IgD-negative memory B cell (primary cell): ENCODE results near the gene DIAPH3. TPM values are rescaled to one million over a fixed set of nuclear protein-coding genes. Genes with fewer than 3 reads are reported as not detected.

Source experiments
- H3K27ac Mint-ChIP-seq, 3 donors: one replicate each; pipeline ENCODE4 v1.8.0; 2020 to 2022; ENCODE audit warnings: mild to moderate bottlenecking in 3 of 3, mixed read lengths in 3 of 3, moderate library complexity in 1 of 3
- H3K27me3 Mint-ChIP-seq: one replicate; pipeline ENCODE4 v1.8.0; 2021; ENCODE audit warnings: mixed read lengths
- H3K36me3 Mint-ChIP-seq: one replicate; pipeline ENCODE4 v1.8.0; 2020; ENCODE audit warnings: mild to moderate bottlenecking, mixed read lengths
- H3K4me1 Mint-ChIP-seq, 3 donors: one replicate each; pipeline ENCODE4 v1.8.0; 2020 to 2022; ENCODE audit warnings: mixed read lengths in 3 of 3, mild to moderate bottlenecking in 1 of 3
- H3K4me3 Mint-ChIP-seq, 4 donors: one replicate each; pipeline ENCODE4 v1.8.0; 2020 to 2022; ENCODE audit warnings: mild to moderate bottlenecking in 4 of 4, mixed read lengths in 4 of 4, moderate library complexity in 3 of 4
- H3K9me3 Mint-ChIP-seq, 3 donors: one replicate each; pipeline ENCODE4 v1.8.0; 2020 to 2021; ENCODE audit warnings: mixed read lengths in 3 of 3, mild to moderate bottlenecking in 1 of 3
- polyA plus RNA-seq: library from polyadenylated mRNA; unstranded; fragments of 300-500 nt; fragmentation: Illumina TruSeq; gene quantifications from one replicate; pipeline ENCODE4 v1.2.3, GENCODE V29; 2021

The DIAPH3 gene
- polyA plus RNA-seq, 1 donor from 2014 or later = not detected

DNA sequence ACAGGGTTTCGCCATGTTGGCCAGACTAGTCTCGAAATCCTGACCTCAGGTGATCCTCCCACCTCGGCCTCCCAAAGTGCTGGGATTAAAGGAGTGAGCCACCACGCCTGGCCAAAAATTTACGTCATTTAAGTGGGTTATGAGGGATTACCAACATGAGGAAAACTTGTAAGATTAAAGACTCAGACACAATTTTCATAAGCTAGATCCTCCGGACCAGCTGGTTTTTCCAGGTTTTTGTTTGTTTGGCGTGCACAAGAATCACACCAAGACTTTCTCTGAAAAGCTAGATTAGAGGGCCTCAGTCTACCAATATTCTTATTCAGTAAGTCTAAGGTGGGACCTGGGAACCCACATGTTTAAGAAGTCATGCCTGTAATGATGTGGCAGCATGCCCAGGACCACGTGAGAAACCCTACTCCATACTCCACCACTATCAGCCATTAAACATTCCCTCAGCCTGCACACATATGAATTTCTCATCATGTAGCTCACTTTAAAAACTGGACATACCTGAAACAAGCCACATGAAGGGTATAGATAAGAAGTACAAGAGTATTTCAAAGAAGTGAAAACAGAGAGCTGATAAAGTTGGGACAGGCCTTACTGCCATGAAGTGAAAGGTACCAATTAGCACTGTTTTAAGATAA lies 25.7 kb downstream of the DIAPH3 start:
- Mint-ChIP-seq H3K36me3 (no peaks in the 10 kb centered on the region), H3K4me3 (no peak overlapping the region), H3K9me3 (no peaks in the 10 kb centered on the region), H3K4me1 (no peaks in the 10 kb centered on the region), H3K27me3 (no peaks in the 10 kb centered on the region), H3K27ac (no peak overlapping the region)

DNA sequence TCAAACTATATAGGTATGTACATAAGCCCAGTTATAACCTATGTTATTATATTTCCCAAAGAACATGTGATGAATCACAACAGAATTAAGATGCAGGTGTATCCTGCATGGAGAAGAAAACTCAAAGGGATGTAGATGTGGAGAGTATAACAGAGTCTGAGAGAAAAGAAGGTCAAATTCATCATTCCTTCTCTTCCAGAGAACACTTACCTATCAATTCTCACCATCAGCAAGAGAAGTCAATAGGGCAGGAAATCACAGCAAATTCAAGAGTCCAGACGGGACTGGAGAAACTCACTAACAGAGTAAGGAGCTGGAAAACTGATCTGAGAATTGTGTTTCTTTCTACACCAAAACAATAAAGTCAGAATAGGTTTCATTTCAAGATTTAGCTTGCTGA lies 28.4 kb downstream of the DIAPH3 start:
- no peaks in the 10 kb centered on the region for H3K9me3 Mint-ChIP-seq
- H3K27me3 Mint-ChIP-seq = no peaks in the 10 kb centered on the region
- no peaks in the 10 kb centered on the region for H3K4me1 Mint-ChIP-seq
- no peak overlapping the region for H3K27ac Mint-ChIP-seq
- no peak overlapping the region for H3K4me3 Mint-ChIP-seq
- H3K36me3 Mint-ChIP-seq = no peaks in the 10 kb centered on the region

DNA sequence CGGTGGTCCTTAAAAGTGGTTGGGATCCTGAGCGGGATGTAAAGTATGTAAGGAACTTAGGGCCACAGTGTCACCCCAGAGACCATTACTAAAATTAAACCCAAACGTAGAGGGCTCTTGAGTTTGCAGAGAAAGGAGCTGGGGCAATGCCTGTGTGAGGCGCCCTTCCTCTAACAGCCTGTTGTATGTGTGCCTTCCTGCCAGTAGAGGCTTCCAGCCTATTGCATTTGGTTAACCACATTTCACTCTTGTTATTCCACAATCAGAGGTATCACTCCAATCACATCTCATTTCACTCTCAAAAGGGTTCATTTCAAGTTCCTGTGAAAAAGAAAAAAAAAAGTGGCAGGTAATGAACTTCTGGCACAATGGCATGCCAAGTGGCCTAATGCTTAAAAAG lies 29.4 kb downstream of the DIAPH3 start:
- H3K9me3 Mint-ChIP-seq = no peaks in the 10 kb centered on the region
- peaks cover 2% of the 10 kb centered on the region for H3K36me3 Mint-ChIP-seq
- H3K4me3 Mint-ChIP-seq = no peak overlapping the region
- H3K4me1 Mint-ChIP-seq = no peaks in the 10 kb centered on the region
- no peak overlapping the region for H3K27ac Mint-ChIP-seq
- H3K27me3 Mint-ChIP-seq = no peaks in the 10 kb centered on the region

DNA sequence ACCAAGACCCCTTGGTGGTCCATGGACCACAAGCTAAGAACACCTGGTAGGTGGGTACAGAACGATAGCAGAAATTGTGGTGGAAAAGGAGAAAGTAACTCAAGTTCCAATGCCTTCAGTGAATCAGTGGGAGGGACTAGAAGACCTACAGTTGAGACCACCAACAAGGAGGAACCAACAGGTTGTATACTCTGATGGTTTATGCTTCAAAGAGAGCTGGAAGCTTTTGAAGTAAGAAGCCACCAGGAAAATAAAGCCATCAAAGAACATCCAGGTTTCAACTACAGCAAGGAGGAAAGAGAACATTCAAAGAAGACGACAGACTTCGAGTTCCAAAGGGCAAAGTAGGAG lies 42.4 kb downstream of the DIAPH3 start:
- Mint-ChIP-seq H3K9me3 (peaks cover 0 to 6% (median 4%) of the 10 kb centered on the region in 3 donors), H3K36me3 (no peaks in the 10 kb centered on the region), H3K27me3 (no peaks in the 10 kb centered on the region), H3K27ac (no peak overlapping the region), H3K4me1 (no peaks in the 10 kb centered on the region), H3K4me3 (no peak overlapping the region)

DNA sequence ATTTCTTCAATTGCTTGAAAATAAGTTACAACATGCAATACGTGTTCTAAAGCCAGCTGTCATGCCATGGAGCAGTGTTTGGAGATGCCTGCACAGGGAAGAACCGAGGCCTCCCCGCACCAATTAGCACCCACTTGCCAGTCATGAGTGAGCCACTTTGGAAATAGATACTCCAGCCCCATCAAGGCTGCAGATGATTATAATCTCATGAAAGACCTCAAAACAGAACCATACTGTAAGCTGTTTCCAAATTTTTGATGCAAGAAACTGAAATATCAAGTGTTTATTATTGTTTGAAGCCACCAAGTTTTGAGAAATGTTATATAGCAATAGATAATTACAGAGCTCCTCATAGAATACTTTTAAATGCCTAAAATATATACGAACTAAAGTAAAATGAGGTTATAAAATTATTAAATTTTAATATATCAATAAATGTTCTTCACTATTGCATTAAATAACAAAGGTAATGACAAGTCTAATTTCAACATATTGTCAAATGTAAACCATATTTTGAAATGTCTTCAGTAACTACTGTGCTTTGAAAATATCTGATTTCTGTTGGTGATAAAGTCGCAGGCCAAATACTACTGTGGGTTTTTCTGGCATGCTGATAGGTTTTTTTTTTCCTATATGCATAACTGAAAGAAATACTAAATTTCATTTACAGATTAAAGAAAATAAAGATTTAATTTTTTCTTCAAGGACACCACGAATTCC lies 43.0 kb downstream of the DIAPH3 start:
- Mint-ChIP-seq H3K9me3 (peaks cover 0 to 2% (median under 1%) of the 10 kb centered on the region in 3 donors), H3K27ac (no peak overlapping the region), H3K36me3 (no peaks in the 10 kb centered on the region), H3K27me3 (no peaks in the 10 kb centered on the region), H3K4me3 (no peak overlapping the region), H3K4me1 (no peaks in the 10 kb centered on the region)

DNA sequence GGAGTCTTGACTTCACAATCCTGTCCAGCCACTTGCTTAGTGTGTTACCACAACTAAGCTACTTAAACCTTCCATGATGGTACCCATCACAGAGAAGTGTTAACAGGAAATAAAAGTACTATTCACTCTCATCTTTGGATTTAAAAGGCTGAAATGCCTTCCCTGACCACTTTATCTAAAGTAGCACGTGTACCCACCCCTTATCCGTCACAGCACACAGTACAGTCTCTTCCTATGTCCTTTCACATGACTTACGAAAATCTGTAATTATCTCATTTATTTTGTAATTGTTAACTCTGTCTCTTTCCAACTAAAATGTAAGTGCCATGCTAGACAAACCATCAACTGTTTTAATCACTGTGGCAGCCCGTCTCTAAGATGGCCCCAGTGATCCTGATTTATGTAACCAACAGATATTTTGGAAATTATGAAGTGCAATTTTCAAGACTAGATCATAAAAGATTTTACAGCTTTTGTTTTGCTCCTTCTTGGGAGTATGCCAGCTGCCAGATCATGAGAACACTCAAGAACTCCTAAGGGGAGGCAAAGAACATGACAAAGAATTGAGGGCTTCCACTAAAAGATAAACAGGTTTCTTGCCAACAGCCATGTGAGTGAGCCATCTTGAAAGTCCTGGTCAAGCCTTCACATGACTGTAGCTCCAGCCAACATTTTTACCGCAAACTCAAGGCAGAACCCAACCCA lies 44.9 kb downstream of the DIAPH3 start:
- Mint-ChIP-seq H3K36me3 (peaks cover 2% of the 10 kb centered on the region), H3K27ac (no peak overlapping the region), H3K4me1 (no peaks in the 10 kb centered on the region)

DNA sequence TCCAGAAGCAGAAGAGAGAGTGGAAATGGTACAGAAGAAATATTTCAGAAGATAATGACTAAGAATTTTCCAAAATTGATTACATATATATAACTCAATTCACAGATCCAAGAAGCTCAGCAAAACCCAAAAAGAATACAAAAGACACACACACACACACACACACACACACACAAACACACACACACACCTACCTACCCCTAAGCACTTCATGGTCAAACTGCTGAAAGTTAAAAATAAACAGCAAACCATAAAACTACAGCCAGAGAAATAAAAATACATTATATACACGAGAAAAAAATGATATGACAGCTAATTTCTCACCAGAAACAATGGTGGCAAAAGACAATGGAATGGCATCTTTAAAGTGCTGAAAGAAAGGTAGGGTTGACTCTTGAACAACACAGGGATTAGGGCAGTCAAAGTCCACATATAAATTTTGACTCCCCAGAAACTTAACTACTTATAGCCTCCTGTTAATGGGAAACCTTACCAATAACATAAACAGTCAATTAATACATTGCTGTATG lies 49.2 kb downstream of the DIAPH3 start:
- no peak overlapping the region for H3K27ac Mint-ChIP-seq
- no peak overlapping the region for H3K4me3 Mint-ChIP-seq
- H3K4me1 Mint-ChIP-seq = no peaks in the 10 kb centered on the region
- peaks cover 2% of the 10 kb centered on the region for H3K36me3 Mint-ChIP-seq
- no peaks in the 10 kb centered on the region for H3K27me3 Mint-ChIP-seq
- H3K9me3 Mint-ChIP-seq = peaks cover 2 to 8% (median 2%) of the 10 kb centered on the region in 3 donors

More for the DNA sequence above, 44.9 kb downstream of the DIAPH3 start:
- no peak overlapping the region for H3K4me3 Mint-ChIP-seq
- no peaks in the 10 kb centered on the region for H3K27me3 Mint-ChIP-seq
- peaks cover 0 to 8% (median 0%) of the 10 kb centered on the region in 3 donors for H3K9me3 Mint-ChIP-seq

DNA sequence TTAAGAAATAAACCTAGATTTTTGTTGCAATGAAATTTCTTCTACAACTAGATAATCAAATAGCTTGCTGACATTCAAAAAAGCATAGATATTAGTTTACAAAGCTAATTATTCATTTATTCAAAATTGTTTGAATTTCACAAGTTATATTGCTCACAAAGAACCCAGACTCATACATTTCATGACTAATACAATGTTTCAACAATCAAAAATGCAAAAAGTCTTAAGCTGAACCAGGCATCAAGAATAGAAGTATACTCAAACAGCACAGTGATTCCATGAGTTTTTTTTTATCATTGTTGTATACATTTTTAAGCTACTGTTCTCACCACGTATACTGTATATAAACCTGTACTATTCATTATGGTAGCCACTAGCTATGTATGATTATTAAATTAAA lies 51.0 kb downstream of the DIAPH3 start:
- no peaks in the 10 kb centered on the region for H3K27me3 Mint-ChIP-seq
- peaks cover 2% of the 10 kb centered on the region for H3K36me3 Mint-ChIP-seq
- peaks cover 2 to 8% (median 2%) of the 10 kb centered on the region in 3 donors for H3K9me3 Mint-ChIP-seq
- no peaks in the 10 kb centered on the region for H3K4me1 Mint-ChIP-seq
- no peak overlapping the region for H3K27ac Mint-ChIP-seq
- H3K4me3 Mint-ChIP-seq = no peak overlapping the region

DNA sequence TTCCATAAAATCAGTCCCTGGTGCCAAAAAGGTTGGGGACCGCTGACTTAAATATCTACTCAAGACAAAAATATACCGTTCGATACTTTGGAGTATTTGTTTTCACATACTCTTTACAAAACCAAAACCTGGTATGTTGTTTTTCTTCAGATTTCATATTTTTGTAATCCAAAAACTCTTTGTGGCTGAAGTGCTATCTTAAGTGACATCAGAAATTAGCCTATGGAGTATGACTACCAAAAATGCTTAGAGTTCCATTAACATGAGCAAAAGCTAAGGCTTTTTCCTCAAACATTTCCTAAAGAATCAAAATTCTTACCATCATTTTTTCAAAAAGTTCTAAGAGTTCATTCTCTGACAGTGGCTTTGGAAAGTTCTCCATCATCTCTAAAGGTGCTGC lies 52.0 kb downstream of the DIAPH3 start:
- Mint-ChIP-seq H3K4me1 (no peaks in the 10 kb centered on the region), H3K27ac (no peak overlapping the region), H3K9me3 (peaks cover 2 to 8% (median 2%) of the 10 kb centered on the region in 3 donors), H3K27me3 (no peaks in the 10 kb centered on the region), H3K36me3 (peaks cover 2% of the 10 kb centered on the region), H3K4me3 (no peak overlapping the region)

DNA sequence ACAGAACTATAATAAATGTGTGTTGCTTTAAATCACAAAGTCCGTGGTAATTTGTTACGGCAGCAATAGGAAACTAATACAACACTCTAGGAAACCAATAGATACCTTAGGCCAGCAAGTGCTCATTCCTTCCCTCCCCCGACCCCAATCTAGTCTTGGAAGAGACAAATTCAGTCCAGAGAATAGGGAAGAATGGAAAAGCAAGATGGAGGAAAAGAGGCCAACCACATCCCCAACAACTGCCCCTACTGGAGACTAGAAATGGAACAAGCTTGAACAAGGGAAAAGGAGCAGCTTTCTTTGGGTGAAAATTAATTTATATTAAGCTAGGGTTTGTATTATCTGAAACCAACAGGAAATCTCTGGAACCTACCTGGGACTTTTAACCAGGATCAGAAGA lies 54.4 kb downstream of the DIAPH3 start:
- H3K9me3 Mint-ChIP-seq = peaks cover 2 to 4% (median 2%) of the 10 kb centered on the region in 3 donors
- no peak overlapping the region for H3K4me3 Mint-ChIP-seq
- no peaks in the 10 kb centered on the region for H3K4me1 Mint-ChIP-seq
- peaks cover 3% of the 10 kb centered on the region for H3K36me3 Mint-ChIP-seq
- H3K27me3 Mint-ChIP-seq = no peaks in the 10 kb centered on the region
- no peak overlapping the region for H3K27ac Mint-ChIP-seq

DNA sequence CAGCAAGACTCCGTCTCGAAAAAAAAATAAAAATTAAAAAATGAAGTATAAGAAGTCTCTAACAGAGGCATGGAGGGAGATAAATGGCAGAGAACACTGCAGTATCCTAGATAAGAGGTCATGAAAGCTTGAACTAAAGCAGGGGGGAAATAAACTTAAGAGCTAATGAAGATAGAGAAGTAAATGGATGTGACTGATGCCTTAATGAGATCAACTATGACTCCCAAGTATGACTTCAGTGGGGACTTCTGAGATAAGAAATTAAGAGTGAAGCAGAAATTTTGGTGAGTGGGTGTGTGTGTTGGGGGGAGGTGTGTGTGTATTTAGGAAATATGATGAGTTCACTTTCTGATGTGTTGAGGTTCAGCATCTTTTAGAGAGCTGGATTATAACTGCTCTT lies 55.1 kb downstream of the DIAPH3 start:
- peaks cover 1% of the 10 kb centered on the region for H3K36me3 Mint-ChIP-seq
- no peak overlapping the region for H3K27ac Mint-ChIP-seq
- no peaks in the 10 kb centered on the region for H3K27me3 Mint-ChIP-seq
- H3K4me3 Mint-ChIP-seq = no peak overlapping the region
- peaks cover 0 to 2% (median 2%) of the 10 kb centered on the region in 3 donors for H3K9me3 Mint-ChIP-seq
- no peaks in the 10 kb centered on the region for H3K4me1 Mint-ChIP-seq

DNA sequence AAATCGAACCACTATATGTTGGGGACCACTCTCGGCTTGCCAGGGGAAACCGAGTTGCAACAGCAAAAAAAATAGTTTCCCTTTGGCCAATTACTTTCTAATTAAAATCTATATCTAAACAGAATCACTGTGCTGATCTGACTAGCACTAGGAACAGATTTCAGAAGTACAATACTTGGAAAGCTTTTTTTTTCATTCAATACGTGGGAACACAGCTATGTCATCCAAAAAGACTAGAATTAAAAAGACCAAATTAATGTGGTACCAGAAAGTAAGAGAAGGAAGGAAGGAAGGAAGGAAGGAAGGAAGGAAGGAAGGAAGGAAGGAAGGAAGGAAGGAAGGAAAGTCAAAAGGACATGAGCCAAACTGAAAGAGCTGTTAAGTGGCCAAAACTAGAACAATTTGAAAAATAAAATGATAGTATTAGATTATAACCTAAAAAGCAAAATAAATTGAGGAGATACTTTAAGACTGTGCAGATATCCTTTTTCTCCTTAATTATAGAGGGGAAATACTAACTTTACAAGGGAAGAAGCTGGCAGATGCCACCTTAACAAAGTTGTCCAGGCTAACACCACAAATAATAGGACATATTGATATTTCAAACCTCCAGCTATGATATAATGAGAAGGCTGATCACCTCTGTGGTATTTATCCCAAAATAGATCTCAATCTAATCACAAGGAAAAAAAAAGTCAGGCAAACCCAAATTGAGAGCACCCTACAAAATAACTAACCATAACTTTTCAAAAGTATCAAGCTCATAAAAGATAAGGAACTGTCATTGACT lies 63.9 kb downstream of the DIAPH3 start:
- H3K9me3 Mint-ChIP-seq = no peaks in the 10 kb centered on the region
- no peaks in the 10 kb centered on the region for H3K36me3 Mint-ChIP-seq
- no peak overlapping the region for H3K4me3 Mint-ChIP-seq
- H3K27ac Mint-ChIP-seq = no peak overlapping the region
- H3K4me1 Mint-ChIP-seq = no peaks in the 10 kb centered on the region
- H3K27me3 Mint-ChIP-seq = no peaks in the 10 kb centered on the region

DNA sequence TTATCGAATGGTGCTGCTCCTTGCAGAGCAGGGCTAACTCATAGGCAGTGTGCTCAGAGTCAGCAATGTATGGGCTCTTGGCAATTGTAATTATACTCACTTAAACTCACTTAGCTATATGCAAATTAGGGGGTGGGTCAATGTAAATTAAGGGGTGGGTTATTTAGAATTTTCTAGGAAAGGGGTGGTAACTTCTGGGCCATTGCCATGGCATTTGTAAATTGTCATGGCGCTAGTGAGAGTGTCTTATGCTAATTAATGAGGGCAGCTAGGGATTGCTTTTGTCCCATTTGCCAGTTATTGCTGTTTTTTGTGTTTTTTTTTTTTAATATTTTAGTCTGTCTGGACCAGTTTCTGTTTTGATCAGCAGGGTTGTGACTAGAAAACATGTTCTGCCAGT lies 68.4 kb downstream of the DIAPH3 start:
- no peaks in the 10 kb centered on the region for H3K4me1 Mint-ChIP-seq
- no peak overlapping the region for H3K4me3 Mint-ChIP-seq
- H3K27ac Mint-ChIP-seq = no peak overlapping the region
- H3K36me3 Mint-ChIP-seq = no peaks in the 10 kb centered on the region
- H3K27me3 Mint-ChIP-seq = no peaks in the 10 kb centered on the region
- H3K9me3 Mint-ChIP-seq = no peaks in the 10 kb centered on the region

DNA sequence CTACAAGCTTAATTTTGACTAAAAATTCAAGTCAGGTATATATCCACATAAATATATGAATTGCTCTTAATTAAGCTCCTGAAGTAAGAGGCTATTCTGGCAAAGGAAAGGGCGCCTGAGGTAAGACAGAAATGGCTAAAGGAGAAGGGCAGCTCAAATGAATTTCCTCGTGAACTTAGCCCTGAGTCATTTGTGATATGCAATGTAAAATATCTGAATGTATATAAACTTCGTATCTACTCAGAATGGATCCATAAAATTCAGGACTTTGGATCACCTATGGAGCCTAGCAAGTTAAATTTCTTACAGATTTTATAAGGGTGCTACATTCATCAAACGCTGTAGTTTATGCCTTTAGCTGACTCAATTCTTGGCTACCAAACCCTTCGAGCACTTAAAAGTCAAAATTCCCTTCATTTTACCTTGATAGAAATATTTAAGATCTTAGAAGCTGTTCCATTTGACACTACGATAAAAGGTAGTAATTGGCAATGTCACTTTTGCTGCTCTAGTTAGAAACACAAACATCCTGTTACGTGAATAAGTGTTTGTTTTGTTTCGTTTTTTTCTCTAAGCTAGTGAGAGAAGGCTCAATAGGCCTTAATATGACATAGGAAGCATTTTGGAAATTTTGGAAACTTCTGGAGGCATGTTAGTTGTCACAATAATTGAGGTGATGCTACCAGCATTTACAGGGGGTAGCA lies 69.2 kb downstream of the DIAPH3 start:
- H3K9me3 Mint-ChIP-seq = no peaks in the 10 kb centered on the region
- H3K36me3 Mint-ChIP-seq = no peaks in the 10 kb centered on the region
- no peaks in the 10 kb centered on the region for H3K27me3 Mint-ChIP-seq
- no peaks in the 10 kb centered on the region for H3K4me1 Mint-ChIP-seq
- no peak overlapping the region for H3K4me3 Mint-ChIP-seq
- no peak overlapping the region for H3K27ac Mint-ChIP-seq
